ENCODE results near the gene TRIM31. TPM values are rescaled to one million over a fixed set of nuclear protein-coding genes. Genes with fewer than 3 reads are reported as not detected.
A peak's percentile ranks its signal among the peaks of the same experiment; 100 is the strongest.

The TRIM31 gene
- polyA plus RNA-seq, 1 donor (not counting 4 experiments of a cell fraction or from before 2014, with no cell fraction given) = not detected

DNA sequence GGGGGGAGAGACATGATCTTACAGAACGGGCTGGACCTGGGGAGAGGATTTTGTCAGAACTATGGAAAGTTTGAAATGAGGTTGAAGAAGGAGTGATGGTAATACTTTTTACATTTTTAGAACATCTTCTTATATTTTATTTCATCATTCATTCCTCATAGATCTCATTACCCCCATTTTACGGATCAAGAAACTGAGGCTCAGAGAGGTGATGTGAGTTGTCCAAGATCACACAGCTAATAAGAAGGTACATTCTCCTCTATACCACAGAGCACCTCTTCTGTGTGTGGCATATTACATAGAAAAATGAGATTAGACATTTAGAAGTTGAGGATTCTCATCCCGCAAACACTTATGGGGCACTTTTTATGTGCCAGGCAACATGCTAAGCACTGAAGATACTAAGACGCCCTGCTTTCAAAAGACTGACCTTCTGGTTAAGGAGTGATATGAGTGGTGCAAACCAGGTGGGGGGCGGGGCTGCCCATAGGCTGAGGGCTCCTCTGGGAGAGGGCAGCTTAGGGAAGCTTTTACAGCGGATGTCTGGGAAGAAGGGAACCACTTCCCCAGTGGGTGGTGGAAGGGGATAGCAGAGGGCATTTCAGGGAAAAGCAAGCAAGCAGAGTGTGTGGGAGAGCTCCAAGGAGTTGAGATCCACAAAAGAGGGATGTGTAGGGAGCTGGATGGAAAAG, 19.9 kb downstream of the TRIM31 start:
- Histone ChIP-seq H3K9ac (ENCODE audit: control insufficient read depth, extremely low read depth, insufficient read depth, low read length) (no peak overlapping the region), H4K20me1 (ENCODE audit: control insufficient read depth, extremely low read depth, insufficient read depth, low read length) (no peaks in the 10 kb centered on the region), H3K27me3 (ENCODE audit: control insufficient read depth, extremely low read depth, insufficient read depth, low read length) (no peaks in the 10 kb centered on the region), H2AFZ (ENCODE audit: control insufficient read depth, low read length) (no peak overlapping the region), H3K4me3 (ENCODE audit: control insufficient read depth in 2 of 3, extremely low read depth in 1 of 3, insufficient read depth in 2 of 3, low read depth in 1 of 3, low read length in 3 of 3) (no peak overlapping the region), H3K4me1 (ENCODE audit: control insufficient read depth, extremely low read depth, insufficient read depth, low read length) (peaks cover 21% of the 10 kb centered on the region), H3K9me1 (ENCODE audit: control insufficient read depth, extremely low read depth, insufficient read depth, low read length) (no peaks in the 10 kb centered on the region), H3K36me3 (ENCODE audit: control insufficient read depth in 2 of 2, extremely low read depth in 1 of 2, insufficient read depth in 2 of 2, low read length in 2 of 2) (no peaks in the 10 kb centered on the region), H3K79me2 (ENCODE audit: control insufficient read depth, insufficient read depth, low read length) (no peaks in the 10 kb centered on the region), H3K27ac (ENCODE audit: control insufficient read depth, insufficient read depth, low read length) (no peak overlapping the region), H3K9me3 (ENCODE audit: control insufficient read depth, low read depth, low read length) (no peaks in the 10 kb centered on the region), H3K4me2 (ENCODE audit: control insufficient read depth, extremely low read depth, insufficient read depth, low read depth, low read length) (no peak overlapping the region)
- dilution Hi-C loops (cut with MboI; ENCODE audit: extremely low pct_ligation_motif_present, low sequenced_read_pairs) = no loop called here
- DNase-seq (ENCODE audit: low read depth, low spot score) (no peak), FAIRE-seq (no peak)
- no peak for TF ChIP-seq EZH2 (IDR thresholded peaks at IDR 0.05; ENCODE audit: low read length)
- TF ChIP-seq, protein P1, sequence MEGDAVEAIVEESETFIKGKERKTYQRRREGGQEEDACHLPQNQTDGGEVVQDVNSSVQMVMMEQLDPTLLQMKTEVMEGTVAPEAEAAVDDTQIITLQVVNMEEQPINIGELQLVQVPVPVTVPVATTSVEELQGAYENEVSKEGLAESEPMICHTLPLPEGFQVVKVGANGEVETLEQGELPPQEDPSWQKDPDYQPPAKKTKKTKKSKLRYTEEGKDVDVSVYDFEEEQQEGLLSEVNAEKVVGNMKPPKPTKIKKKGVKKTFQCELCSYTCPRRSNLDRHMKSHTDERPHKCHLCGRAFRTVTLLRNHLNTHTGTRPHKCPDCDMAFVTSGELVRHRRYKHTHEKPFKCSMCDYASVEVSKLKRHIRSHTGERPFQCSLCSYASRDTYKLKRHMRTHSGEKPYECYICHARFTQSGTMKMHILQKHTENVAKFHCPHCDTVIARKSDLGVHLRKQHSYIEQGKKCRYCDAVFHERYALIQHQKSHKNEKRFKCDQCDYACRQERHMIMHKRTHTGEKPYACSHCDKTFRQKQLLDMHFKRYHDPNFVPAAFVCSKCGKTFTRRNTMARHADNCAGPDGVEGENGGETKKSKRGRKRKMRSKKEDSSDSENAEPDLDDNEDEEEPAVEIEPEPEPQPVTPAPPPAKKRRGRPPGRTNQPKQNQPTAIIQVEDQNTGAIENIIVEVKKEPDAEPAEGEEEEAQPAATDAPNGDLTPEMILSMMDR (optimal IDR thresholded peaks at IDR 0.05 in 1 of 3, IDR thresholded peaks at IDR 0.05 in 1 of 3, conservative IDR thresholded peaks at IDR 0.05 in 1 of 3; ENCODE audit: extremely low read depth in 1 of 3, insufficient read depth in 2 of 3, low read length in 3 of 3) = no peak

DNA sequence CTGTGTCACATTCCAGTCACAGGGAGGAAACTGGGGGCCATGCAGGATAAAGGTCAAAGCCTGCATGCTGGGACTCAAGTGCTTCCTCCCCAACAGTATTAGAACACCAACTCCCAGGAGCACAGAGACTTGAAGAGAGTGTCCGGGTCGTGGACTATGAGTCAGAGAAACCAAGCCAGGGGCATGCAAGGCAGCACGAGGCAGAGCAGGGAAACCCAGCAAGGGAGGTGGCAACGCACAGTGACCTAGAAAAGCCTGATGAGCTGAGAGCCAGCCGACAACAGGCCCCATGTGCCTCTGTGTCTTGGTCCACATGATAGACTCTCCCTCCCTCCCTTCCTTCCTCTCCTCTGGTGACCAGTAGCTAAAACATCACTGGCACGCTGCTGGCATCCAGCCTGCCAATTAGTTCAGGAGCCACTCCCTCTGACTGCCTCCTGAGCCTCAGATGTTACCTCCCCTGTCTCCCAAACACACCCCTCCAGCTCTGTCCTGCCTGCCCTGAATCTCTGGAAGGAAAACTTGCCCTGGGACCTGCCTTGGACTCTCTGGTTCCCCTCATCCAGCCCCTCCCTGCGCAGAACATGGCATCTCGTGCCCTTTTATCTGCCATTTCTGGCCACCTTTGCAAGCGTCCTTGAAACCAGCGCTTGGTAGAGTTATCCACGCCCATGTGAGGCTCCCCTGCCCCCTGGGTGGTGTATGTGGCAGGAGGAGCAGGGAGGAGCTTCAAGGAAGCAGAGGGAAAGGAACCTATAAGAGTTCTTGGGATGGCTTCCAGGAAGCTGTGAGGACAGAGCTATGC, 21.1 kb downstream of the TRIM31 start:
- TF ChIP-seq EZH2 (IDR thresholded peaks at IDR 0.05; ENCODE audit: low read length) = no peak
- TF ChIP-seq, protein P1 (optimal IDR thresholded peaks at IDR 0.05 in 1 of 3, IDR thresholded peaks at IDR 0.05 in 1 of 3, conservative IDR thresholded peaks at IDR 0.05 in 1 of 3; ENCODE audit: extremely low read depth in 1 of 3, insufficient read depth in 2 of 3, low read length in 3 of 3) = no peak
- Histone ChIP-seq H3K9me3 (ENCODE audit: control insufficient read depth, low read depth, low read length) (no peaks in the 10 kb centered on the region), H3K36me3 (ENCODE audit: control insufficient read depth in 2 of 2, extremely low read depth in 1 of 2, insufficient read depth in 2 of 2, low read length in 2 of 2) (no peaks in the 10 kb centered on the region), H4K20me1 (ENCODE audit: control insufficient read depth, extremely low read depth, insufficient read depth, low read length) (no peaks in the 10 kb centered on the region), H3K4me2 (ENCODE audit: control insufficient read depth, extremely low read depth, insufficient read depth, low read depth, low read length) (peak overlapping the region; percentile 58), H3K27ac (ENCODE audit: control insufficient read depth, insufficient read depth, low read length) (peak overlapping the region; percentile 27), H3K79me2 (ENCODE audit: control insufficient read depth, insufficient read depth, low read length) (no peaks in the 10 kb centered on the region), H3K27me3 (ENCODE audit: control insufficient read depth, extremely low read depth, insufficient read depth, low read length) (no peaks in the 10 kb centered on the region), H2AFZ (ENCODE audit: control insufficient read depth, low read length) (peak overlapping the region; percentile 87), H3K4me3 (ENCODE audit: control insufficient read depth in 2 of 3, extremely low read depth in 1 of 3, insufficient read depth in 2 of 3, low read depth in 1 of 3, low read length in 3 of 3) (no peak overlapping the region), H3K9me1 (ENCODE audit: control insufficient read depth, extremely low read depth, insufficient read depth, low read length) (no peaks in the 10 kb centered on the region), H3K9ac (ENCODE audit: control insufficient read depth, extremely low read depth, insufficient read depth, low read length) (peak overlapping the region; percentile 14), H3K4me1 (ENCODE audit: control insufficient read depth, extremely low read depth, insufficient read depth, low read length) (peaks cover 24% of the 10 kb centered on the region)
- FAIRE-seq (peak; percentile 77), DNase-seq (ENCODE audit: low read depth, low spot score) (no peak)
- dilution Hi-C loops (cut with MboI; ENCODE audit: extremely low pct_ligation_motif_present, low sequenced_read_pairs) = no loop called here

Measured in keratinocyte (primary cell).